HEK293 (cell line): ENCODE data around the gene TBC1D24.

Experiments used
- CTCF ChIA-PET: fragments of 350-600 bp; formaldehyde crosslinking; extraction: SDS; loops from one replicate; lab custom pipeline; 2021; ENCODE audit warnings: antibody characterized with exemption; lab: Yijun Ruan, JAX
- POLR2A ChIA-PET: fragments of 300-600 bp; formaldehyde crosslinking; extraction: SDS; loops from one replicate; lab custom pipeline; 2020; ENCODE audit warnings: antibody characterized with exemption, inconsistent platforms; lab: Yijun Ruan, JAX
- H3K27ac ChIP-seq: fragments of 200-500 bp; sonication (Bioruptor generic); 2 replicates; pipeline ENCODE4 v1.5.1; 2014; ENCODE audit warnings: low read depth, low read length, control low read depth, inconsistent platforms; ENCODE audit errors: extremely low read depth
- H3K36me3 ChIP-seq, 2 experiments: fragments of 200-500 bp in 1 of 2; sonication (Bioruptor generic) in 1 of 2; 1 replicate in 1 of 2; 2 replicates in 1 of 2; pipeline ENCODE4 v1.5.1; 2014 to 2017; ENCODE audit warnings: inconsistent platforms in 2 of 2, low read length in 2 of 2; ENCODE audit not compliant: control insufficient read depth in 2 of 2, insufficient read depth in 1 of 2
- H3K4me1 ChIP-seq: fragments of 200-500 bp; sonication (Bioruptor generic); 2 replicates; pipeline ENCODE4 v1.5.1; 2014; ENCODE audit warnings: mild to moderate bottlenecking, low read length, inconsistent platforms; ENCODE audit not compliant: control insufficient read depth, insufficient read depth
- H3K4me3 ChIP-seq: 2 replicates; pipeline ENCODE4 v1.5.1; 2011; ENCODE audit warnings: low read depth, mild to moderate bottlenecking, control low read depth, low read length, moderate library complexity
- H3K9me3 ChIP-seq: fragments of 200-500 bp; sonication (Bioruptor generic); 2 replicates; pipeline ENCODE4 v1.5.1; 2014; ENCODE audit warnings: low read depth, low read length, inconsistent platforms; ENCODE audit not compliant: control insufficient read depth, insufficient read depth
- GLI2 ChIP-seq: fragments of 450-650 bp; formaldehyde crosslinking; IDR thresholded peaks from 2 replicates; pipeline ENCODE4; 2017; ENCODE audit warnings: missing biosample characterization, missing genetic modification characterization, low read depth, borderline replicate concordance
- KLF10 ChIP-seq: fragments of 450-650 bp; IDR thresholded peaks from 2 replicates; pipeline ENCODE4 v1.5.1; 2018; ENCODE audit warnings: missing biosample characterization, mild to moderate bottlenecking, missing genetic modification characterization
- KLF9 ChIP-seq: fragments of 450-650 bp; formaldehyde crosslinking; IDR thresholded peaks from 2 replicates; pipeline ENCODE4 v1.5.1; 2016; ENCODE audit warnings: missing biosample characterization, missing genetic modification characterization, low read depth
- REPIN1 ChIP-seq: fragments of 450-650 bp; formaldehyde crosslinking; IDR thresholded peaks from 2 replicates; pipeline ENCODE4 v1.5.1; 2017; ENCODE audit warnings: missing biosample characterization, missing genetic modification characterization, low read depth
- SALL2 ChIP-seq: fragments of 450-650 bp; formaldehyde crosslinking; IDR thresholded peaks from 2 replicates; pipeline ENCODE4 v1.5.0; 2017; ENCODE audit warnings: missing biosample characterization, mild to moderate bottlenecking, missing genetic modification characterization, borderline replicate concordance
- SETDB1 ChIP-seq: IDR thresholded peaks from one replicate; pipeline ENCODE4 v1.6.1; 2017; ENCODE audit warnings: mild to moderate bottlenecking, low read length, moderate library complexity, mixed read lengths; ENCODE audit not compliant: insufficient read length
- SP2 ChIP-seq: fragments of 450-650 bp; formaldehyde crosslinking; IDR thresholded peaks from 2 replicates; pipeline ENCODE4 v1.5.1; 2016; ENCODE audit warnings: missing biosample characterization, missing genetic modification characterization
- TSHZ1 ChIP-seq: fragments of 450-650 bp; formaldehyde crosslinking; IDR thresholded peaks from 2 replicates; pipeline ENCODE4 v1.5.1; 2016; ENCODE audit warnings: missing biosample characterization, missing genetic modification characterization, borderline replicate concordance
- ZBTB11 ChIP-seq: fragments of 450-650 bp; formaldehyde crosslinking; conservative IDR thresholded peaks from 2 replicates; pipeline ENCODE4 v1.5.1; 2016; ENCODE audit warnings: low read depth, missing biosample characterization, missing genetic modification characterization
- ZEB2 ChIP-seq: fragments of 450-650 bp; formaldehyde crosslinking; IDR thresholded peaks from 2 replicates; pipeline ENCODE4 v1.5.1; 2016; ENCODE audit warnings: missing biosample characterization, missing genetic modification characterization
- ZNF16 ChIP-seq: fragments of 450-650 bp; formaldehyde crosslinking; IDR thresholded peaks from 2 replicates; pipeline ENCODE4 v1.5.1; 2016; ENCODE audit warnings: low read depth, missing biosample characterization, missing genetic modification characterization
- ZNF350 ChIP-seq: fragments of 450-650 bp; formaldehyde crosslinking; IDR thresholded peaks from 2 replicates; pipeline ENCODE4 v1.5.0; 2017; ENCODE audit warnings: missing biosample characterization, mild to moderate bottlenecking, missing genetic modification characterization
- ZNF404 ChIP-seq: fragments of 450-650 bp; formaldehyde crosslinking; IDR thresholded peaks from 2 replicates; pipeline ENCODE4 v1.5.1; 2017; ENCODE audit warnings: missing biosample characterization, missing genetic modification characterization
- ZNF423 ChIP-seq: fragments of 450-650 bp; formaldehyde crosslinking; IDR thresholded peaks from 2 replicates; pipeline ENCODE4 v1.5.1; 2016; ENCODE audit warnings: missing biosample characterization, missing genetic modification characterization
- ZNF571 ChIP-seq: fragments of 450-650 bp; formaldehyde crosslinking; IDR thresholded peaks from 2 replicates; pipeline ENCODE4 v1.5.0; 2017; ENCODE audit warnings: missing biosample characterization, missing genetic modification characterization
- ZNF580 ChIP-seq: fragments of 450-650 bp; formaldehyde crosslinking; IDR thresholded peaks from 2 replicates; pipeline ENCODE4 v1.5.1; 2016; ENCODE audit warnings: missing biosample characterization, missing genetic modification characterization
- ZNF596 ChIP-seq: fragments of 450-650 bp; IDR thresholded peaks from 2 replicates; pipeline ENCODE4 v1.5.0; 2018; ENCODE audit warnings: missing biosample characterization, mild to moderate bottlenecking, missing genetic modification characterization, moderate library complexity
- ZNF704 ChIP-seq: fragments of 450-650 bp; formaldehyde crosslinking; IDR thresholded peaks from 2 replicates; pipeline ENCODE4 v1.5.1; 2016; ENCODE audit warnings: missing biosample characterization, missing genetic modification characterization
- ZNF747 ChIP-seq: fragments of 450-650 bp; formaldehyde crosslinking; IDR thresholded peaks from 2 replicates; pipeline ENCODE4 v1.5.1; 2016; ENCODE audit warnings: missing biosample characterization, missing genetic modification characterization
- ZNF837 ChIP-seq: fragments of 450-650 bp; formaldehyde crosslinking; IDR thresholded peaks from 2 replicates; pipeline ENCODE4 v1.5.1; 2016; ENCODE audit warnings: missing biosample characterization, missing genetic modification characterization

The TBC1D24 gene

GRCh38 chr16:2481676-2482075, 6.7 kb downstream of the TBC1D24 start:
- POLR2A ChIA-PET: no interaction called here
- no peaks in the 10 kb centered on the region for H3K9me3 ChIP-seq
- H3K36me3 ChIP-seq: peaks cover 0 to 4% of the 10 kb centered on the region in 2 experiments; a peak in 1 of 3 replicates
- H3K27ac ChIP-seq: no peak overlapping the region
- H3K4me3 ChIP-seq: no peak overlapping the region
- no peaks in the 10 kb centered on the region for H3K4me1 ChIP-seq
- CTCF ChIA-PET: no interaction called here
- TF ChIP-seq ZBTB11 (tag by site-specific recombination): no peak
- TF ChIP-seq TSHZ1 (tag by site-specific recombination): no peak

GRCh38 chr16:2482249-2482648, 7.3 kb downstream of the TBC1D24 start:
- POLR2A ChIA-PET: no interaction called here
- H3K36me3 ChIP-seq: peaks cover 0 to 4% of the 10 kb centered on the region in 2 experiments; a peak in 1 of 3 replicates

More at GRCh38 chr16:2482249-2482648, 7.3 kb downstream of the TBC1D24 start:
- H3K4me3 ChIP-seq: no peak overlapping the region
- TF ChIP-seq KLF10: no peak
- TF ChIP-seq REPIN1 (tag by site-specific recombination): no peak
- TF ChIP-seq ZNF404: no peak
- no peak for TF ChIP-seq ZNF580 (tag by site-specific recombination)
- TF ChIP-seq GLI2: no peak
- no peak for TF ChIP-seq ZNF837
- no peak for TF ChIP-seq ZNF571 (tag by site-specific recombination)
- TF ChIP-seq ZNF16 (tag by site-specific recombination): no peak
- no peak for TF ChIP-seq ZNF350 (tag by site-specific recombination)
- no peak for TF ChIP-seq SP2 (tag by site-specific recombination)
- no peak for TF ChIP-seq ZNF596
- no peak for TF ChIP-seq SETDB1
- no peak for TF ChIP-seq ZNF704 (tag by site-specific recombination)
- TF ChIP-seq KLF9 (tag by site-specific recombination): no peak
- no peak for TF ChIP-seq ZEB2 (tag by site-specific recombination)
- TF ChIP-seq ZNF747 (tag by site-specific recombination): no peak
- no peak for TF ChIP-seq ZNF423 (tag by site-specific recombination)
- no peak for TF ChIP-seq SALL2 (tag by site-specific recombination)
- no peaks in the 10 kb centered on the region; the same call in 1 of the 2 replicates for H3K4me1 ChIP-seq
- H3K9me3 ChIP-seq: no peaks in the 10 kb centered on the region
- no peak overlapping the region for H3K27ac ChIP-seq
- CTCF ChIA-PET: interaction anchor here (1.8 kb wide), 1 partner anchor 19 kb away, joined by 7 read pairs; no protein-coding TSS in a partner anchor
